IMR-90 (cell line): Measurements from ENCODE around the gene TBL3. TPM values are rescaled to one million over a fixed set of nuclear protein-coding genes. Genes with fewer than 3 reads are reported as not detected.

Experiments used
- ATAC-seq: fragments of 200-7000 bp; cut with Tn5 transposase; 2 replicates; pipeline ENCODE4 v1.9.1; 2020; ENCODE audit warnings: low read depth, mild to moderate bottlenecking, moderate library complexity
- BruUV-seq: library from RNA; stranded (reverse); fragments of 400-500 nt; replicated peaks from 2 replicates; lab custom pipeline; 2021; lab: Mats Ljungman, UMichigan
- CTCF ChIA-PET: fragments of 300-600 bp; formaldehyde crosslinking; extraction: SDS; loops from one replicate; lab custom pipeline; 2021; ENCODE audit warnings: antibody characterized with exemption; lab: Yijun Ruan, JAX
- POLR2A ChIA-PET: fragments of 300-600 bp; sonication (Branson Sonifier 250); formaldehyde crosslinking; loops from one replicate; lab custom pipeline; 2022; ENCODE audit warnings: antibody characterized with exemption; ENCODE audit not compliant: unreplicated experiment; lab: Charles Lee
- DNase-seq: peaks from one replicate; pipeline ENCODE4 v3.0.0; 2013
- H2AFZ ChIP-seq: replicated peaks from 2 replicates; pipeline ENCODE3; 2013; ENCODE audit warnings: low read length, mild to moderate bottlenecking; ENCODE audit not compliant: poor library complexity
- H2AK5ac ChIP-seq: 2 replicates; pipeline ENCODE4 v1.6.1; 2013; ENCODE audit warnings: low read depth, low read length, inconsistent platforms
- H2AK9ac ChIP-seq: replicated peaks from 2 replicates; pipeline ENCODE3; 2013; ENCODE audit warnings: mild to moderate bottlenecking, low read depth, low read length, moderate library complexity; ENCODE audit not compliant: poor library complexity
- H2BK120ac ChIP-seq: 2 replicates; pipeline ENCODE4 v1.6.1; 2013; ENCODE audit warnings: low read depth, low read length, inconsistent platforms
- H2BK15ac ChIP-seq: 3 replicates; pipeline ENCODE4 v1.6.1; 2013; ENCODE audit warnings: low read depth, low read length, inconsistent platforms
- H2BK20ac ChIP-seq: 2 replicates; pipeline ENCODE4 v1.6.1; 2013; ENCODE audit warnings: low read depth, mild to moderate bottlenecking, inconsistent platforms, low read length, moderate library complexity
- H2BK5ac ChIP-seq: 2 replicates; pipeline ENCODE4 v1.6.1; 2013; ENCODE audit warnings: mild to moderate bottlenecking, low read depth, low read length, inconsistent platforms; ENCODE audit not compliant: poor library complexity, severe bottlenecking
- H3K14ac ChIP-seq: replicated peaks from 2 replicates; pipeline ENCODE4 v1.6.1; 2013; ENCODE audit warnings: low read depth, low read length, inconsistent platforms
- H3K18ac ChIP-seq: 2 replicates; pipeline ENCODE4 v1.6.1; 2013; ENCODE audit warnings: low read depth, low read length, control low read depth
- H3K23ac ChIP-seq: 2 replicates; pipeline ENCODE4 v1.6.1; 2013; ENCODE audit warnings: low read depth, low read length, inconsistent platforms
- H3K27ac ChIP-seq: 2 replicates; pipeline ENCODE4 v1.5.1; 2013; ENCODE audit warnings: mild to moderate bottlenecking, control low read depth, low read length; ENCODE audit not compliant: insufficient read depth
- H3K27me3 ChIP-seq: 2 replicates; pipeline ENCODE4 v1.6.1; 2013; ENCODE audit warnings: low read length; ENCODE audit not compliant: control insufficient read depth, insufficient read depth
- H3K36me3 ChIP-seq: 2 replicates; pipeline ENCODE4 v1.6.1; 2013; ENCODE audit warnings: low read length, mixed read lengths; ENCODE audit not compliant: control insufficient read depth, insufficient read depth
- H3K4ac ChIP-seq: 2 replicates; pipeline ENCODE4 v1.6.1; 2013; ENCODE audit warnings: low read depth, low read length, inconsistent platforms
- H3K4me1 ChIP-seq: 2 replicates; pipeline ENCODE4 v1.6.1; 2013; ENCODE audit warnings: low read length, mixed read lengths; ENCODE audit not compliant: control insufficient read depth, insufficient read depth
- H3K4me2 ChIP-seq: 2 replicates; pipeline ENCODE4 v1.6.1; 2013; ENCODE audit warnings: low read depth, mild to moderate bottlenecking, control low read depth, low read length, moderate library complexity
- H3K4me3 ChIP-seq: 2 replicates; pipeline ENCODE4 v1.5.1; 2013; ENCODE audit warnings: low read depth, mild to moderate bottlenecking, control low read depth, low read length, moderate library complexity; ENCODE audit not compliant: insufficient read depth
- H3K56ac ChIP-seq: 2 replicates; pipeline ENCODE4 v1.6.1; 2013; ENCODE audit warnings: low read length, inconsistent platforms; ENCODE audit not compliant: insufficient read depth; ENCODE audit errors: extremely low read depth
- H3K79me1 ChIP-seq, 2 experiments: 2 replicates each; pipeline ENCODE4 v1.6.1; 2013; ENCODE audit warnings: low read length in 2 of 2, inconsistent platforms in 1 of 2, low read depth in 1 of 2
- H3K9ac ChIP-seq: 2 replicates; pipeline ENCODE4 v1.6.1; 2013; ENCODE audit warnings: low read depth, low read length, control low read depth
- H3K9me1 ChIP-seq: 2 replicates; pipeline ENCODE4 v1.6.1; 2013; ENCODE audit warnings: low read length, inconsistent platforms; ENCODE audit not compliant: insufficient read depth
- H3K9me3 ChIP-seq: 2 replicates; pipeline ENCODE4 v1.6.1; 2013; ENCODE audit warnings: low read length; ENCODE audit not compliant: control insufficient read depth, insufficient read depth
- H4K20me1 ChIP-seq: 2 replicates; pipeline ENCODE4 v1.6.1; 2013; ENCODE audit warnings: low read length, inconsistent platforms; ENCODE audit not compliant: insufficient read depth
- H4K5ac ChIP-seq: 2 replicates; pipeline ENCODE4 v1.6.1; 2013; ENCODE audit warnings: mild to moderate bottlenecking, low read depth, low read length, control low read depth
- H4K8ac ChIP-seq, 2 experiments: 2 replicates each; pipeline ENCODE4 v1.6.1; 2013; ENCODE audit warnings: low read depth in 2 of 2, low read length in 2 of 2, control low read depth in 1 of 2, inconsistent platforms in 1 of 2
- H4K91ac ChIP-seq: 2 replicates; pipeline ENCODE4 v1.6.1; 2013; ENCODE audit warnings: low read depth, low read length, inconsistent platforms; ENCODE audit not compliant: insufficient read depth
- CTCF ChIP-seq: conservative IDR thresholded peaks from 2 replicates; pipeline ENCODE4 v1.5.1; 2012; ENCODE audit warnings: mild to moderate bottlenecking, low read depth, low read length, improper control_type of control experiment
- FOS ChIP-seq: fragments of 150-350 bp; IDR thresholded peaks from 2 replicates; pipeline ENCODE4 v1.6.1; 2016; ENCODE audit warnings: low read depth, low read length
- MAFK ChIP-seq: IDR thresholded peaks from 2 replicates; pipeline ENCODE4 v1.6.1; 2012; ENCODE audit warnings: low read depth, low read length, improper control_type of control experiment
- MXI1 ChIP-seq: IDR thresholded peaks from 2 replicates; pipeline ENCODE4 v1.6.1; 2012; ENCODE audit warnings: low read depth, mild to moderate bottlenecking, low read length, moderate library complexity, borderline replicate concordance
- RFX5 ChIP-seq: IDR thresholded peaks from 2 replicates; pipeline ENCODE4 v1.8.0; 2012; ENCODE audit warnings: low read depth, mild to moderate bottlenecking, low read length, moderate library complexity
- SMC3 ChIP-seq: fragments of 150-350 bp; IDR thresholded peaks from 2 replicates; pipeline ENCODE4 v1.6.1; 2016; ENCODE audit warnings: low read depth, mild to moderate bottlenecking, antibody characterized with exemption, low read length, moderate library complexity
- WGBS, 2 experiments: methylation state at CpG; one replicate each; pipeline versions ENCODE4 v1.1.5 to v1.1.7; 2013; ENCODE audit warnings: missing lambda C conversion rate in 2 of 2; ENCODE audit not compliant: insufficient read length in 1 of 2; ENCODE audit errors: extremely low coverage in 2 of 2; 5-methylcytosine and 5-hydroxymethylcytosine counted together
- dilution Hi-C: fragments of 300-500 bp; cut with HindIII; formaldehyde crosslinking; loops from one replicate; pipeline ENCODE4 v1.14.3; 2018; ENCODE audit warnings: low sequenced_read_pairs; ENCODE audit not compliant: unreplicated experiment
- in situ Hi-C: fragments of 300-500 bp; cut with MboI; formaldehyde crosslinking; loops from 3 replicates; pipeline ENCODE4 v1.14.3; 2019; ENCODE audit warnings: low sequenced_read_pairs, inconsistent platforms, mixed read lengths
- intact Hi-C: fragments of 100-400 bp; cut with micrococcal nuclease; formaldehyde crosslinking; loops from 2 replicates; pipeline ENCODE4 v1.10.0; 2022
- polyA plus RNA-seq, 3 experiments: library from polyadenylated mRNA; depleted of rRNA; stranded (reverse); fragments of >200 nt; gene quantifications; 2 replicates each; pipeline ENCODE4 v1.2.3, GENCODE V29; 2012; ENCODE audit warnings: low replicate concordance in 1 of 3
- total RNA-seq: library from RNA; depleted of rRNA; stranded (reverse); fragments of >200 nt; gene quantifications from 2 replicates; pipeline ENCODE4 v1.2.3, GENCODE V29; 2012

The TBL3 gene
- total and polyA plus RNA-seq, 2 of the 4 experiments (the other 2 are of a cell fraction): 38.5 to 60.8 TPM

- intact Hi-C loops (no loop called here), in situ Hi-C loops (no loop called here), dilution Hi-C loops (no loop called here)
- Histone ChIP-seq H3K9ac (no peak overlapping the region), H2BK120ac (no peak overlapping the region), H4K8ac (no peak overlapping the region), H3K79me1 (no peaks in the 10 kb centered on the region), H3K27ac (no peak overlapping the region), H4K5ac (no peak overlapping the region), H3K4me1 (no peaks in the 10 kb centered on the region), H3K18ac (no peak overlapping the region), H2BK15ac (no peak overlapping the region), H3K4me2 (no peak overlapping the region), H3K27me3 (no peaks in the 10 kb centered on the region; the same call in 1 of the 2 replicates), H3K9me1 (no peaks in the 10 kb centered on the region), H4K20me1 (no peaks in the 10 kb centered on the region), H4K91ac (no peak overlapping the region), H2BK20ac (no peak overlapping the region), H2AFZ (no peak overlapping the region), H3K9me3 (no peaks in the 10 kb centered on the region), H3K4me3 (no peak overlapping the region), H2BK5ac (no peak overlapping the region), H3K4ac (no peak overlapping the region), H3K36me3 (no peaks in the 10 kb centered on the region), H3K56ac (no peak overlapping the region), H3K23ac (no peak overlapping the region), H2AK5ac (no peak overlapping the region), H2AK9ac (no peak overlapping the region), H3K14ac (no peak overlapping the region)
- ChIA-PET CTCF (no interaction called here), POLR2A (interaction anchor here (1.0 kb wide), 1 partner anchor 15 kb away, joined by 3 read pairs; the partner anchor contains the start of gene RPS2)
- DNase-seq (no peak), ATAC-seq (no peak)
- TF ChIP-seq CTCF (no peak), RFX5 (no peak), FOS (no peak), MXI1 (no peak), MAFK (no peak), SMC3 (no peak)
- WGBS, 2 experiments: 50% methylated on average over 1 of the region's 7 CpGs; no CpG with 5 or more reads in 1 of the 2 experiments
- BruUV-seq: no TSS peak
Observed at GRCh38 chr16:1950047-1950446, 21.8 kb upstream of the TBL3 start.
